SK-N-SH treated with all-trans-retinoic acid at 6 μM for 48 hours (cell line): Measurements from ENCODE around the gene ABCG2.

Experiments used
- ATAC-seq: fragments of 200-7000 bp; cut with Tn5 transposase; 3 replicates; pipeline ENCODE4 v1.9.1; 2020; ENCODE audit warnings: mild to moderate bottlenecking, moderate library complexity
- ARNTL ChIP-seq: fragments of 450-650 bp; formaldehyde crosslinking; IDR thresholded peaks from 2 replicates; pipeline ENCODE4 v1.5.0; 2020; ENCODE audit warnings: low read depth, mild to moderate bottlenecking, moderate library complexity, borderline replicate concordance
- BACH2 ChIP-seq: fragments of 250-450 bp; sonication (Bioruptor Pico); IDR thresholded peaks from 2 replicates; pipeline ENCODE4 v1.9.0; 2021; ENCODE audit warnings: mild to moderate bottlenecking, borderline replicate concordance
- CSDC2 ChIP-seq: fragments of 250-450 bp; sonication (Bioruptor Pico); IDR thresholded peaks from 2 replicates; pipeline ENCODE4 v1.5.0; 2020; ENCODE audit warnings: mild to moderate bottlenecking, moderate library complexity
- CSRNP3 ChIP-seq: fragments of 250-450 bp; sonication (Bioruptor Pico); IDR thresholded peaks from 2 replicates; pipeline ENCODE4 v1.5.1; 2021; ENCODE audit warnings: mild to moderate bottlenecking, moderate library complexity
- ESRRG ChIP-seq: fragments of 250-450 bp; sonication (Bioruptor Pico); IDR thresholded peaks from 2 replicates; pipeline ENCODE4 v1.6.1; 2021; ENCODE audit warnings: mild to moderate bottlenecking
- GLIS3 ChIP-seq: fragments of 250-450 bp; sonication (Bioruptor Pico); IDR thresholded peaks from 2 replicates; pipeline ENCODE4 v1.5.0; 2020; ENCODE audit warnings: mild to moderate bottlenecking, moderate library complexity
- ISL1 ChIP-seq: fragments of 250-450 bp; sonication (Bioruptor Pico); IDR thresholded peaks from 2 replicates; pipeline ENCODE4 v2.1.2; 2022; ENCODE audit warnings: mild to moderate bottlenecking, moderate library complexity
- OSR1 ChIP-seq: fragments of 250-450 bp; sonication (Bioruptor Pico); IDR thresholded peaks from 2 replicates; pipeline ENCODE4 v1.8.0; 2022; ENCODE audit warnings: moderate library complexity, mild to moderate bottlenecking, inconsistent platforms
- PATZ1 ChIP-seq: fragments of 250-450 bp; sonication (Bioruptor Pico); IDR thresholded peaks from 2 replicates; pipeline ENCODE4 v1.8.0; 2020; ENCODE audit warnings: mild to moderate bottlenecking, moderate library complexity, borderline replicate concordance
- POU6F1 ChIP-seq: fragments of 250-450 bp; sonication (Bioruptor Pico); IDR thresholded peaks from 2 replicates; pipeline ENCODE4 v1.8.0; 2021; ENCODE audit warnings: low read depth, mild to moderate bottlenecking, moderate library complexity, borderline replicate concordance
- PPARA ChIP-seq: fragments of 250-450 bp; sonication (Bioruptor Pico); IDR thresholded peaks from 2 replicates; pipeline ENCODE4 v1.5.0; 2020; ENCODE audit warnings: mild to moderate bottlenecking, borderline replicate concordance
- RARB ChIP-seq: fragments of 250-450 bp; sonication (Bioruptor Pico); IDR thresholded peaks from 2 replicates; pipeline ENCODE4 v1.8.0; 2021; ENCODE audit warnings: mild to moderate bottlenecking, moderate library complexity
- SNAI2 ChIP-seq: fragments of 250-450 bp; sonication (Bioruptor Pico); IDR thresholded peaks from 2 replicates; pipeline ENCODE4 v1.5.0; 2020; ENCODE audit warnings: mild to moderate bottlenecking, moderate library complexity
- TCF4 ChIP-seq: fragments of 250-450 bp; sonication (Bioruptor Pico); IDR thresholded peaks from 2 replicates; pipeline ENCODE4 v1.8.0; 2021; ENCODE audit warnings: mild to moderate bottlenecking, moderate library complexity, borderline replicate concordance
- TOX ChIP-seq: fragments of 250-450 bp; sonication (Bioruptor Pico); IDR thresholded peaks from 2 replicates; pipeline ENCODE4 v1.8.0; 2021; ENCODE audit warnings: mild to moderate bottlenecking, moderate library complexity, borderline replicate concordance
- TSHZ2 ChIP-seq: fragments of 250-450 bp; sonication (Bioruptor Pico); IDR thresholded peaks from 2 replicates; pipeline ENCODE4 v1.5.0; 2020; ENCODE audit warnings: mild to moderate bottlenecking, moderate library complexity
- ZFP3 ChIP-seq: fragments of 250-450 bp; sonication (Bioruptor Pico); IDR thresholded peaks from 2 replicates; pipeline ENCODE4 v1.5.0; 2020; ENCODE audit warnings: mild to moderate bottlenecking, moderate library complexity
- ZFP30 ChIP-seq: fragments of 450-650 bp; formaldehyde crosslinking; IDR thresholded peaks from 2 replicates; pipeline ENCODE4 v1.5.0; 2022; ENCODE audit warnings: mild to moderate bottlenecking, moderate library complexity
- ZNF565 ChIP-seq: fragments of 450-650 bp; formaldehyde crosslinking; conservative IDR thresholded peaks from 2 replicates; pipeline ENCODE4 v1.5.0; 2020; ENCODE audit warnings: low read depth, mild to moderate bottlenecking, moderate library complexity
- ZNF70 ChIP-seq: fragments of 450-650 bp; formaldehyde crosslinking; IDR thresholded peaks from 2 replicates; pipeline ENCODE4 v1.5.0; 2020; ENCODE audit warnings: mild to moderate bottlenecking, moderate library complexity
- ZNF8 ChIP-seq: fragments of 450-650 bp; formaldehyde crosslinking; IDR thresholded peaks from 2 replicates; pipeline ENCODE4 v1.5.0; 2020; ENCODE audit warnings: mild to moderate bottlenecking, moderate library complexity

ABCG2 gene

GRCh38 chr4:88119943-88120342, 38.5 kb downstream of the ABCG2 start:
- TF ChIP-seq CSDC2 (CRISPR knock-in tag): no peak
- ATAC-seq: no peak

- no peak for ATAC-seq
- TF ChIP-seq ESRRG (CRISPR knock-in tag): no peak
- no peak for TF ChIP-seq CSRNP3 (CRISPR knock-in tag)
- no peak for TF ChIP-seq POU6F1 (CRISPR knock-in tag)
- no peak for TF ChIP-seq PATZ1 (CRISPR knock-in tag)
- no peak for TF ChIP-seq PPARA (CRISPR knock-in tag)
- TF ChIP-seq ZFP30 (CRISPR knock-in tag): no peak
- no peak for TF ChIP-seq TOX (CRISPR knock-in tag)
- TF ChIP-seq ISL1 (CRISPR knock-in tag): no peak
- TF ChIP-seq CSDC2 (CRISPR knock-in tag): no peak
- no peak for TF ChIP-seq ZNF565
- no peak for TF ChIP-seq TCF4
- TF ChIP-seq RARB (CRISPR knock-in tag): no peak
- TF ChIP-seq GLIS3 (CRISPR knock-in tag): no peak
- no peak for TF ChIP-seq ZNF70 (CRISPR knock-in tag)
Measured at GRCh38 chr4:88115587-88115986, 42.9 kb downstream of the ABCG2 start.

- ATAC-seq: no peak
- no peak for TF ChIP-seq ZNF565
Measured at GRCh38 chr4:88112856-88113255, 45.6 kb downstream of the ABCG2 start.

- ATAC-seq: no peak
- TF ChIP-seq TCF4 (no peak), PPARA (CRISPR knock-in tag) (no peak), CSDC2 (CRISPR knock-in tag) (no peak), ZNF70 (CRISPR knock-in tag) (no peak), ZNF565 (no peak), ARNTL (no peak), TSHZ2 (CRISPR knock-in tag) (no peak), PATZ1 (CRISPR knock-in tag) (no peak), GLIS3 (CRISPR knock-in tag) (no peak), RARB (CRISPR knock-in tag) (no peak), ESRRG (CRISPR knock-in tag) (no peak), SNAI2 (CRISPR knock-in tag) (no peak), ZNF8 (CRISPR knock-in tag) (no peak), POU6F1 (CRISPR knock-in tag) (no peak), TOX (CRISPR knock-in tag) (no peak), BACH2 (no peak), ZFP3 (CRISPR knock-in tag) (no peak), ISL1 (CRISPR knock-in tag) (no peak), CSRNP3 (CRISPR knock-in tag) (no peak), OSR1 (CRISPR knock-in tag) (no peak)
- TF ChIP-seq, all 23 proteins: peak for 0
Measured at GRCh38 chr4:88110826-88111225, 47.6 kb downstream of the ABCG2 start.
